ENCODE results near the gene ARL4D.
"Not testable (repeated sequence)": the region's sequence is repeated elsewhere in the genome, so short reads cannot be mapped to it uniquely, and the experiment has no call there.

The ARL4D gene

GRCh38 chr17:43395165-43395564 is 3.6 kb upstream of the ARL4D start:
- no peak for DNase-seq (ENCODE audit: low read depth)

GRCh38 chr17:43396491-43397060 is 2.2 kb upstream of the ARL4D start:
- no peak for DNase-seq (ENCODE audit: low read depth)

GRCh38 chr17:43399839-43400328 is 1.1 kb downstream of the ARL4D start:
- no peak for DNase-seq (ENCODE audit: low read depth)

- peak; percentile 75 for DNase-seq (ENCODE audit: low read depth)
Observed at GRCh38 chr17:43400943-43401717, 2.3 kb downstream of the ARL4D start.

- no peak for DNase-seq (ENCODE audit: low read depth)
Observed at GRCh38 chr17:43402078-43402477, 3.3 kb downstream of the ARL4D start.

- DNase-seq (ENCODE audit: low read depth), result no peak
Observed at GRCh38 chr17:43402567-43402966, 3.8 kb downstream of the ARL4D start.

GRCh38 chr17:43403846-43404245 is 5.1 kb downstream of the ARL4D start:
- no peak for DNase-seq (ENCODE audit: low read depth)

GRCh38 chr17:43405861-43406260 is 7.1 kb downstream of the ARL4D start:
- DNase-seq (ENCODE audit: low read depth), result no peak

- DNase-seq (ENCODE audit: low read depth), result no peak
Observed at GRCh38 chr17:43406676-43407645, 8.2 kb downstream of the ARL4D start.

GRCh38 chr17:43409131-43409530 is 10.3 kb downstream of the ARL4D start:
- DNase-seq (ENCODE audit: low read depth), result no peak

GRCh38 chr17:43410557-43411368 is 12.0 kb downstream of the ARL4D start:
- no peak for DNase-seq (ENCODE audit: low read depth)

- DNase-seq (ENCODE audit: low read depth), result no peak
Observed at GRCh38 chr17:43411369-43411677, 12.5 kb downstream of the ARL4D start.

GRCh38 chr17:43411749-43412148 is 13.0 kb downstream of the ARL4D start:
- no peak for DNase-seq (ENCODE audit: low read depth)

GRCh38 chr17:43412166-43412565 is 13.4 kb downstream of the ARL4D start:
- DNase-seq (ENCODE audit: low read depth), result no peak

- DNase-seq (ENCODE audit: low read depth), result no peak
Observed at GRCh38 chr17:43416998-43417890, 18.5 kb downstream of the ARL4D start.

- DNase-seq (ENCODE audit: low read depth), result peak; percentile 84
Observed at GRCh38 chr17:43418441-43419374, 19.9 kb downstream of the ARL4D start.

- not testable (repeated sequence) for DNase-seq (ENCODE audit: low read depth)
Observed at GRCh38 chr17:43419375-43419882, 20.6 kb downstream of the ARL4D start.

GRCh38 chr17:43423777-43424455 is 25.1 kb downstream of the ARL4D start:
- no peak for DNase-seq (ENCODE audit: low read depth)

All from GM04504 (cell line).